HG03039 (cell line): Measurements from ENCODE around the gene MOXD1.

Experiments
- ATAC-seq: cut with Tn5 transposase; IDR thresholded peaks from one replicate; pipeline ENCODE4 v1.9.1; 2021; ENCODE audit warnings: mild to moderate bottlenecking, moderate library complexity; ENCODE audit not compliant: unreplicated experiment

The MOXD1 gene

GRCh38 chr6:132400555-132400882, 756 bp downstream of the MOXD1 start:
- no peak for ATAC-seq

GRCh38 chr6:132399376-132400074, 1.8 kb downstream of the MOXD1 start:
- no peak for ATAC-seq

- ATAC-seq: no peak
These were observed 6.2 kb downstream of the MOXD1 start for GRCh38 chr6:132395015-132395597.

- no peak for ATAC-seq
These were observed 8.5 kb downstream of the MOXD1 start for GRCh38 chr6:132392792-132393191.

GRCh38 chr6:132392270-132392646, 9.0 kb downstream of the MOXD1 start:
- no peak for ATAC-seq

GRCh38 chr6:132391391-132392269, 9.6 kb downstream of the MOXD1 start:
- ATAC-seq: no peak

GRCh38 chr6:132390451-132390850, 10.8 kb downstream of the MOXD1 start:
- ATAC-seq: no peak

GRCh38 chr6:132390017-132390416, 11.3 kb downstream of the MOXD1 start:
- no peak for ATAC-seq

- ATAC-seq: no peak
These were observed 13.0 kb downstream of the MOXD1 start for GRCh38 chr6:132388291-132388690.

- no peak for ATAC-seq
These were observed 18.6 kb downstream of the MOXD1 start for GRCh38 chr6:132382630-132383175.

- no peak for ATAC-seq
These were observed 19.9 kb downstream of the MOXD1 start for GRCh38 chr6:132381381-132381780.

- ATAC-seq: no peak
These were observed 20.8 kb downstream of the MOXD1 start for GRCh38 chr6:132380358-132381029.

GRCh38 chr6:132369526-132369925, 31.7 kb downstream of the MOXD1 start:
- ATAC-seq: no peak

- no peak for ATAC-seq
These were observed 32.3 kb downstream of the MOXD1 start for GRCh38 chr6:132368916-132369481.

GRCh38 chr6:132365281-132365907, 35.9 kb downstream of the MOXD1 start:
- peak; percentile 93 for ATAC-seq

- ATAC-seq: no peak
These were observed 36.8 kb downstream of the MOXD1 start for GRCh38 chr6:132364306-132365074.

- no peak for ATAC-seq
These were observed 38.7 kb downstream of the MOXD1 start for GRCh38 chr6:132362442-132363185.

GRCh38 chr6:132361101-132361500, 40.2 kb downstream of the MOXD1 start:
- no peak for ATAC-seq

GRCh38 chr6:132359886-132360285, 41.4 kb downstream of the MOXD1 start:
- no peak for ATAC-seq
